Thyroid gland (tissue), 4 donors: ENCODE results near the gene CHN2. TPM values are rescaled to one million over a fixed set of nuclear protein-coding genes. Genes with fewer than 3 reads are reported as not detected.
A peak's percentile ranks its signal among the peaks of the same experiment; 100 is the strongest.

Experiments
- DNase-seq, 2 donors: peaks; one replicate each; pipeline ENCODE4 v3.0.0-alpha.2; 2019
- H3K27ac ChIP-seq, 3 donors: fragments of 200-600 bp; sonication (generic); 1 replicate in 2 of 3; 2 replicates in 1 of 3; pipeline ENCODE4 v1.5.1; 2016 to 2019; ENCODE audit warnings: mild to moderate bottlenecking in 1 of 3, moderate library complexity in 1 of 3
- H3K27me3 ChIP-seq: fragments of 200-600 bp; sonication (generic); one replicate; pipeline ENCODE4 v1.5.1; 2019
- H3K36me3 ChIP-seq, 2 donors: fragments of 200-600 bp; sonication (generic); one replicate each; pipeline ENCODE4 v1.5.1; 2016 to 2019
- H3K4me1 ChIP-seq, 2 donors: fragments of 200-600 bp; sonication (generic); one replicate each; pipeline ENCODE4 v1.5.1; 2017 to 2019
- H3K4me3 ChIP-seq, 3 donors: fragments of 200-600 bp; sonication (generic); replicated peaks in 1 of 3; 1 replicate in 2 of 3; 2 replicates in 1 of 3; pipeline ENCODE4 v1.5.1; 2016; ENCODE audit warnings: mild to moderate bottlenecking in 1 of 3
- H3K9me3 ChIP-seq: fragments of 200-600 bp; sonication (generic); one replicate; pipeline ENCODE4 v1.5.1; 2017
- CTCF ChIP-seq, 6 experiments: fragments of 200-600 bp in 3 of 6; fragments of 450-650 bp in 3 of 6; sonication (generic) in 3 of 6; IDR thresholded peaks; one replicate each; pipeline ENCODE4 v1.5.1; 2016 to 2019; ENCODE audit warnings: antibody characterized with exemption in 6 of 6, mild to moderate bottlenecking in 2 of 6, inconsistent platforms in 1 of 6, moderate library complexity in 1 of 6
- POLR2A ChIP-seq, 2 donors: fragments of 450-650 bp; IDR thresholded peaks; one replicate each; pipeline ENCODE4 v1.6.1; 2017; ENCODE audit warnings: antibody characterized with exemption in 2 of 2, mild to moderate bottlenecking in 2 of 2, moderate library complexity in 1 of 2
- WGBS, 2 donors: methylation state at CpG; one replicate each; pipeline ENCODE4 v1.1.5; 2017; 5-methylcytosine and 5-hydroxymethylcytosine counted together
- intact Hi-C: fragments of 100-400 bp; cut with DNase I; formaldehyde crosslinking; loops from one replicate; pipeline ENCODE4 v1.15.1; 2023
- total RNA-seq, 4 donors: library from RNA; depleted of rRNA; stranded (reverse); fragments of >200 nt; gene quantifications; one replicate each; pipeline ENCODE4 v1.2.3, GENCODE V29; 2016

CHN2 gene
- total RNA-seq, result 10 to 100 TPM; 11.7 to 54.3 (median 41.4) TPM

GRCh38 chr7:29194594-29195427 is at the start of gene CHN2:
TSS of gene CHN2 (plus strand) at chr7:29194775.
- intact Hi-C loops, result no loop called here
- Histone ChIP-seq H3K27ac (peak within 1 kb of the TSS; percentile 13 to 50 (median 29)), H3K9me3 (no peaks in the 10 kb centered on the region), H3K27me3 (no peaks in the 10 kb centered on the region), H3K36me3 (no peaks in the 10 kb centered on the region), H3K4me1 (peaks cover 10% of the 10 kb centered on the region in 2 donors), H3K4me3 (peak within 1 kb of the TSS; percentile 56 to 86 (median 66))
- 0 to 2% methylated on average over 8 to 19 of the region's 89 CpGs for WGBS, 2 donors
- TF ChIP-seq POLR2A (IDR thresholded peaks at IDR 0.05), result peak in 1 of 2 donors; percentile 53
- peak in 1 of 6 experiments; percentile 12 for TF ChIP-seq CTCF (IDR thresholded peaks at IDR 0.05)
- peak; percentile 60 to 65 for DNase-seq

GRCh38 chr7:29145553-29146056 is 49.0 kb upstream of the CHN2 start:
- Histone ChIP-seq H3K36me3 (no peaks in the 10 kb centered on the region), H3K27ac (peak overlapping the region in 2 of 3 donors; percentile 37 to 73), H3K4me1 (no peaks in the 10 kb centered on the region), H3K27me3 (no peaks in the 10 kb centered on the region), H3K9me3 (no peaks in the 10 kb centered on the region), H3K4me3 (peak overlapping the region; percentile 14 to 41 (median 40))
- intact Hi-C loops, result no loop called here
- no peak for TF ChIP-seq POLR2A (IDR thresholded peaks at IDR 0.05)
- no peak for TF ChIP-seq CTCF (IDR thresholded peaks at IDR 0.05)
- 23 to 25% methylated on average over 8 of the region's 8 CpGs for WGBS, 2 donors
- no peak for DNase-seq

GRCh38 chr7:29146057-29146706 is 48.4 kb upstream of the CHN2 start, which contains the start of gene CPVL:
TSS of gene CPVL (minus strand) at chr7:29146537. CDS start at chr7:29121061, 25,476 bp downstream.
- intact Hi-C loops, result no loop called here
- no peak for TF ChIP-seq CTCF (IDR thresholded peaks at IDR 0.05)
- TF ChIP-seq POLR2A (IDR thresholded peaks at IDR 0.05), result peak in 1 of 2 donors; percentile 86
- H3K27ac ChIP-seq, result peak within 1 kb of the TSS in 2 of 3 donors; percentile 37 to 73
- no peaks in the 10 kb centered on the region for H3K4me1 ChIP-seq
- no peaks in the 10 kb centered on the region for H3K36me3 ChIP-seq
- peak; percentile 81 to 88 for DNase-seq
- H3K27me3 ChIP-seq, result no peaks in the 10 kb centered on the region
- WGBS, 2 donors, result 1% methylated on average over 24 to 31 of the region's 42 CpGs
- peak within 1 kb of the TSS; percentile 14 to 41 (median 40) for H3K4me3 ChIP-seq
- H3K9me3 ChIP-seq, result no peaks in the 10 kb centered on the region

GRCh38 chr7:29146888-29147609 is 47.5 kb upstream of the CHN2 start:
- H3K27ac ChIP-seq, result peak overlapping the region in 2 of 3 donors; percentile 37 to 73
- DNase-seq, result peak; percentile 52 to 56

More at GRCh38 chr7:29146888-29147609, 47.5 kb upstream of the CHN2 start:
- intact Hi-C loops, result no loop called here
- WGBS, 2 donors, result 29 to 33% methylated on average over 14 of the region's 14 CpGs
- no peaks in the 10 kb centered on the region for H3K36me3 ChIP-seq
- H3K4me3 ChIP-seq, result peak overlapping the region in 2 of 3 donors; percentile 40 to 41
- no peaks in the 10 kb centered on the region for H3K9me3 ChIP-seq
- H3K4me1 ChIP-seq, result no peaks in the 10 kb centered on the region
- TF ChIP-seq POLR2A (IDR thresholded peaks at IDR 0.05), result no peak
- peak in 3 of 6 experiments; percentile 7 to 44 (median 22) for TF ChIP-seq CTCF (IDR thresholded peaks at IDR 0.05)
- H3K27me3 ChIP-seq, result no peaks in the 10 kb centered on the region
